OCI-LY7 (cell line): ENCODE measurements around the gene DGCR8. TPM values are rescaled to one million over a fixed set of nuclear protein-coding genes. Genes with fewer than 3 reads are reported as not detected.

ENCODE experiments used
- BruUV-seq: library from RNA; stranded (reverse); fragments of 400-500 nt; replicated peaks from 2 replicates; lab custom pipeline; 2021; lab: Mats Ljungman, UMichigan
- CTCF ChIA-PET: fragments of 300-600 bp; sonication (Branson Sonifier 250); formaldehyde crosslinking; loops from one replicate; lab custom pipeline; 2022; ENCODE audit warnings: antibody characterized with exemption; ENCODE audit not compliant: unreplicated experiment; lab: Charles Lee
- POLR2A ChIA-PET: fragments of 300-600 bp; sonication (Branson Sonifier 250); formaldehyde crosslinking; loops from one replicate; lab custom pipeline; 2022; ENCODE audit warnings: antibody characterized with exemption; lab: Charles Lee
- DNase-seq: peaks from one replicate; pipeline ENCODE4 v3.0.0-alpha.2; 2015; ENCODE audit warnings: low spot score
- H2AFZ ChIP-seq: fragments of 200-600 bp; sonication (generic), shearing (Covaris generic); 2 replicates; pipeline ENCODE4 v1.6.1; 2014; ENCODE audit warnings: mild to moderate bottlenecking, antibody characterized with exemption, low read length, moderate library complexity
- H3K27ac ChIP-seq: fragments of 200-600 bp; sonication (generic); 2 replicates; pipeline ENCODE4 v1.5.1; 2014; ENCODE audit warnings: mixed run types, low read depth, mild to moderate bottlenecking, moderate library complexity, low read length, inconsistent platforms; ENCODE audit not compliant: poor library complexity, severe bottlenecking
- H3K36me3 ChIP-seq: fragments of 200-600 bp; sonication (generic); 2 replicates; pipeline ENCODE4 v1.6.1; 2014; ENCODE audit warnings: mild to moderate bottlenecking, antibody characterized with exemption, low read length, moderate library complexity, mixed read lengths; ENCODE audit not compliant: insufficient read depth
- H3K4me1 ChIP-seq: fragments of 200-600 bp; sonication (generic); 2 replicates; pipeline ENCODE4 v1.5.1; 2014; ENCODE audit warnings: mild to moderate bottlenecking, low read length; ENCODE audit not compliant: insufficient read depth, poor library complexity, severe bottlenecking
- H3K4me2 ChIP-seq: fragments of 200-600 bp; sonication (generic); 2 replicates; pipeline ENCODE4 v1.6.1; 2014; ENCODE audit warnings: mild to moderate bottlenecking, low read length
- H3K4me3 ChIP-seq: fragments of 200-600 bp; sonication (generic); 2 replicates; pipeline ENCODE4 v1.5.1; 2014; ENCODE audit warnings: mild to moderate bottlenecking, low read depth, low read length; ENCODE audit not compliant: poor library complexity, severe bottlenecking
- H3K79me2 ChIP-seq: fragments of 200-600 bp; sonication (generic); 2 replicates; pipeline ENCODE4 v1.6.1; 2016; ENCODE audit warnings: low read depth, mild to moderate bottlenecking, low read length, moderate library complexity, mixed read lengths; ENCODE audit not compliant: insufficient read depth
- H3K9me2 ChIP-seq: fragments of 200-600 bp; sonication (generic); 2 replicates; pipeline ENCODE4 v1.6.1; 2016; ENCODE audit warnings: mild to moderate bottlenecking, low read length, mixed read lengths; ENCODE audit not compliant: insufficient read depth
- H3K9me3 ChIP-seq: fragments of 200-600 bp; sonication (generic); 2 replicates; pipeline ENCODE4 v1.6.1; 2014; ENCODE audit warnings: mild to moderate bottlenecking, mixed run types, low read length, mixed read lengths
- H4K20me1 ChIP-seq: fragments of 200-600 bp; sonication (generic); 2 replicates; pipeline ENCODE4 v1.6.1; 2014; ENCODE audit warnings: mild to moderate bottlenecking, antibody characterized with exemption, low read length, moderate library complexity, mixed read lengths; ENCODE audit not compliant: insufficient read depth
- EZH2phosphoT487 ChIP-seq: fragments of 200-600 bp; sonication (generic); IDR thresholded peaks from 2 replicates; pipeline ENCODE4 v1.6.1; 2018; ENCODE audit warnings: low read depth, borderline replicate concordance, mild to moderate bottlenecking, mixed run types, antibody characterized with exemption, low read length, moderate library complexity, mixed read lengths
- intact Hi-C: fragments of 100-400 bp; cut with micrococcal nuclease; formaldehyde crosslinking; loops from one replicate; pipeline ENCODE4 v1.10.0; 2022; ENCODE audit not compliant: unreplicated experiment
- total RNA-seq, 2 experiments: library from RNA; depleted of rRNA in 1 of 2; stranded (reverse); fragments of >200 nt in 1 of 2; shearing (Covaris generic) in 1 of 2; gene quantifications; 2 replicates each; pipeline ENCODE4 v1.2.3, GENCODE V29; 2014 to 2022
- TF ChIP-seq, protein P1 (sequence below): fragments of 200-600 bp; sonication (generic); conservative IDR thresholded peaks from 2 replicates; pipeline ENCODE4 v1.5.1; 2014; ENCODE audit warnings: mild to moderate bottlenecking, antibody characterized with exemption, low read length, moderate library complexity, mixed read lengths

Gene DGCR8
- total RNA-seq, 2 experiments from 2014 or later, result 49.5 to 68.2 TPM

DNA sequence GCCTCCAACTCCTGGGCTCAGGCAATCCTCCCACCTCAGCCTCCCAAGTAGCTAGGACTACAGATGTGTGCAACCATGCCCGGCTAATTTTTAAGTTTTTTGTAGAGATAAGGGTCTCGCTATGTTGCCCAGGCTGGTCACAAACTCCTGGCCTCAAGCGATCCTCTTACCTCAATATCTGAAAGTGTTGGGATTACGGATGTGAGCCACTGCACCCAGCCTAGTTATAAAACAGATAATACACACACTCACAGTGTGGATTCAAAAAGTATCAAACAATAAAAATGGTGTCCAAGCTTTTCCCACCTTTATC lies 71.2 kb downstream of the DGCR8 start:
- ChIA-PET POLR2A (interaction anchor here (0.7 kb wide), 1 partner anchor 46 kb away, joined by 3 read pairs; no protein-coding TSS in a partner anchor), CTCF (no interaction called here)
- Histone ChIP-seq H3K79me2 (no peaks in the 10 kb centered on the region), H3K4me2 (no peak overlapping the region), H3K4me3 (no peak overlapping the region), H3K4me1 (no peaks in the 10 kb centered on the region), H3K27ac (no peak overlapping the region), H3K9me2 (no peaks in the 10 kb centered on the region), H2AFZ (no peak overlapping the region), H3K36me3 (no peaks in the 10 kb centered on the region), H4K20me1 (no peaks in the 10 kb centered on the region), H3K9me3 (no peaks in the 10 kb centered on the region)
- BruUV-seq, result no TSS peak
- intact Hi-C loops, result loop anchor here (10.0 kb wide), 2 partner anchors 304 to 544 kb away; no protein-coding TSS in a partner anchor
- TF ChIP-seq, protein P1, sequence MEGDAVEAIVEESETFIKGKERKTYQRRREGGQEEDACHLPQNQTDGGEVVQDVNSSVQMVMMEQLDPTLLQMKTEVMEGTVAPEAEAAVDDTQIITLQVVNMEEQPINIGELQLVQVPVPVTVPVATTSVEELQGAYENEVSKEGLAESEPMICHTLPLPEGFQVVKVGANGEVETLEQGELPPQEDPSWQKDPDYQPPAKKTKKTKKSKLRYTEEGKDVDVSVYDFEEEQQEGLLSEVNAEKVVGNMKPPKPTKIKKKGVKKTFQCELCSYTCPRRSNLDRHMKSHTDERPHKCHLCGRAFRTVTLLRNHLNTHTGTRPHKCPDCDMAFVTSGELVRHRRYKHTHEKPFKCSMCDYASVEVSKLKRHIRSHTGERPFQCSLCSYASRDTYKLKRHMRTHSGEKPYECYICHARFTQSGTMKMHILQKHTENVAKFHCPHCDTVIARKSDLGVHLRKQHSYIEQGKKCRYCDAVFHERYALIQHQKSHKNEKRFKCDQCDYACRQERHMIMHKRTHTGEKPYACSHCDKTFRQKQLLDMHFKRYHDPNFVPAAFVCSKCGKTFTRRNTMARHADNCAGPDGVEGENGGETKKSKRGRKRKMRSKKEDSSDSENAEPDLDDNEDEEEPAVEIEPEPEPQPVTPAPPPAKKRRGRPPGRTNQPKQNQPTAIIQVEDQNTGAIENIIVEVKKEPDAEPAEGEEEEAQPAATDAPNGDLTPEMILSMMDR, result no peak
- TF ChIP-seq EZH2phosphoT487, result no peak
- no peak for DNase-seq

DNA sequence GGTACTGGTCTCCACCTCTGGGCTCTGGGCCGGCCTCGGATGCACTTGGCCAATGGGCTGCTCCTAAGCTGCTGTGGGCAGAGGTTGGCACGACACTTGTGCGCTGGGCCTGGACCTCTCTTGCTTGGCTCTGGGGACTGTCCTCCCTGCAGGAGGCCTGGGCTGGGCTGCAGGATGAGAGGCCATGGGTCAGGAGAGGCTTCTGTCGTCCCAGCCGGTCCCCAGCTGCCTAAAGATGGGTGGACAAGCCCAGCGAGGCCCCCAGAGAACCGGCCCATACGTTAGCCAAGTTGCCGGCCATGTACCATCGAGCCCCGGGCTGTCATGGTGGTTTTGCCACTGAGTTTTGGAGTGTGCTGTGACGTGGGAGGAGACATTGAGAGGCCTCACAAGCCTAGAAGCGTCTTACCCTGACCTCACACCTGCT lies 72.4 kb downstream of the DGCR8 start:
- CTCF ChIA-PET, result no interaction called here
- BruUV-seq, result no TSS peak
- no peaks in the 10 kb centered on the region for H3K4me1 ChIP-seq

DNA sequence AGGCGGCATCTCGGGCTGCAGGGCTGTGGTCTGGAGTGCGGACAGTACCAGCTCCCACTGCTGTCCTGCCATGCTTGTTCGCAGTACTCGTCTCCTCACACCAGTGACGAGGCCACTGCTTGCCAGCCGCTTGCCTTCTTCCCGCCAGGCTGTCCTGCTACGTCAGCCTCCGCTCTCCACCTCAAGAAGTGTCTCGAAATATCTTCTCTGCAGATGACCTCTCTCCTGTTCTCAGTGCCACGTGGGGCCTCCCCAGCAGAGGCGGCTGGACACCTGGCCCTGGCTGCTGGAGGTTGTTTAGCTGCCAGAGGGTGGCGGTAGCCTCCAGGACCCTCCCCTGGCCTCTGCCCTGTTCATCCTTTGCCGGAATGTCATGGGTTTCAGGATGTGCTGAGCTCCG lies 73.9 kb downstream of the DGCR8 start:
- CTCF ChIA-PET, result no interaction called here

More for the DNA sequence above, 72.4 kb downstream of the DGCR8 start:
- no peak overlapping the region for H3K27ac ChIP-seq
- no peak overlapping the region for H3K4me2 ChIP-seq
- no peak overlapping the region for H2AFZ ChIP-seq
- no peaks in the 10 kb centered on the region for H3K79me2 ChIP-seq
- POLR2A ChIA-PET, result no interaction called here
- no peaks in the 10 kb centered on the region for H4K20me1 ChIP-seq
- TF ChIP-seq EZH2phosphoT487, result no peak
- TF ChIP-seq, protein P1, result no peak
- no peak overlapping the region for H3K4me3 ChIP-seq
- no peaks in the 10 kb centered on the region for H3K36me3 ChIP-seq
- no peak for DNase-seq
- intact Hi-C loops, result loop anchor here (10.0 kb wide), 2 partner anchors 302 to 542 kb away; no protein-coding TSS in a partner anchor
- no peaks in the 10 kb centered on the region for H3K9me3 ChIP-seq
- no peaks in the 10 kb centered on the region for H3K9me2 ChIP-seq

More for the DNA sequence above, 73.9 kb downstream of the DGCR8 start:
- no peak overlapping the region for H3K4me2 ChIP-seq
- no peaks in the 10 kb centered on the region for H3K79me2 ChIP-seq
- H3K36me3 ChIP-seq, result no peaks in the 10 kb centered on the region
- no peak overlapping the region for H3K4me3 ChIP-seq
- H3K4me1 ChIP-seq, result no peaks in the 10 kb centered on the region
- no peaks in the 10 kb centered on the region for H3K9me2 ChIP-seq
- H2AFZ ChIP-seq, result no peak overlapping the region
- no peaks in the 10 kb centered on the region for H3K9me3 ChIP-seq
- no peaks in the 10 kb centered on the region for H4K20me1 ChIP-seq
- POLR2A ChIA-PET, result no interaction called here
- H3K27ac ChIP-seq, result no peak overlapping the region
- intact Hi-C loops, result loop anchor here (10.0 kb wide), 2 partner anchors 301 to 541 kb away; no protein-coding TSS in a partner anchor
- TF ChIP-seq EZH2phosphoT487, result no peak
- TF ChIP-seq, protein P1, result no peak
- BruUV-seq, result no TSS peak
- DNase-seq, result no peak
